GM10266 (cell line): Measurements from ENCODE around the gene SEPTIN5.
"Not testable (repeated sequence)": the region's sequence is repeated elsewhere in the genome, so short reads cannot be mapped to it uniquely, and the experiment has no call there.

Experiments
- DNase-seq: peaks from one replicate; pipeline ENCODE4 v3.0.0; 2012; ENCODE audit errors: extremely low spot score
- TF ChIP-seq, protein P1 (sequence below): IDR thresholded peaks from 2 replicates; pipeline ENCODE4 v1.5.1; 2012; ENCODE audit warnings: mild to moderate bottlenecking, low read depth; ENCODE audit not compliant: control insufficient read depth, insufficient read depth; ENCODE audit errors: missing control alignments

SEPTIN5 gene

GRCh38 chr22:19693981-19694670, 20.2 kb upstream of the SEPTIN5 start:
- no peak for DNase-seq
- TF ChIP-seq, protein P1, sequence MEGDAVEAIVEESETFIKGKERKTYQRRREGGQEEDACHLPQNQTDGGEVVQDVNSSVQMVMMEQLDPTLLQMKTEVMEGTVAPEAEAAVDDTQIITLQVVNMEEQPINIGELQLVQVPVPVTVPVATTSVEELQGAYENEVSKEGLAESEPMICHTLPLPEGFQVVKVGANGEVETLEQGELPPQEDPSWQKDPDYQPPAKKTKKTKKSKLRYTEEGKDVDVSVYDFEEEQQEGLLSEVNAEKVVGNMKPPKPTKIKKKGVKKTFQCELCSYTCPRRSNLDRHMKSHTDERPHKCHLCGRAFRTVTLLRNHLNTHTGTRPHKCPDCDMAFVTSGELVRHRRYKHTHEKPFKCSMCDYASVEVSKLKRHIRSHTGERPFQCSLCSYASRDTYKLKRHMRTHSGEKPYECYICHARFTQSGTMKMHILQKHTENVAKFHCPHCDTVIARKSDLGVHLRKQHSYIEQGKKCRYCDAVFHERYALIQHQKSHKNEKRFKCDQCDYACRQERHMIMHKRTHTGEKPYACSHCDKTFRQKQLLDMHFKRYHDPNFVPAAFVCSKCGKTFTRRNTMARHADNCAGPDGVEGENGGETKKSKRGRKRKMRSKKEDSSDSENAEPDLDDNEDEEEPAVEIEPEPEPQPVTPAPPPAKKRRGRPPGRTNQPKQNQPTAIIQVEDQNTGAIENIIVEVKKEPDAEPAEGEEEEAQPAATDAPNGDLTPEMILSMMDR = no peak

DNA sequence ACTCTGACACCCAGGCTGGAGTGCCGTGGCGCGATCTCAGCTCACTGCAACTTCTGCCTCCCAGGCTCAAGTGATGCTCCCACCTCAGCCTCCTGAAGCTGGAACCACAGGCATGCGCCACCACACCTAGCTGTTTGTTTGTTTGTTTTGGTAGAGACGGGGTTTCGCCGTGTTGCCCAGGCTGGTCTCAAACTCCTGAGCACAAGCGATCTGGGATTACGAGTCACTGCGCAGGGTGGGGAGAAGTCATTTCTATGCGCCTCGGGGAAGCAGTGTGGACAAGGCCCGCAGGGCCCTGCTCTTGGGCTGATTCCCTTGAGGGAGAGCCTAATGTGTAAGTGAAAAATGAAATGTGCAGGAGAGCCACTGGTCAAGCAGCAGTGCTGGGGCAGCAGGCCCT, 19.6 kb upstream of the SEPTIN5 start:
- no peak for DNase-seq
- TF ChIP-seq, protein P1 = no peak

- TF ChIP-seq, protein P1 = no peak
- DNase-seq = no peak
Observed at GRCh38 chr22:19696504-19697276, 17.6 kb upstream of the SEPTIN5 start.

DNA sequence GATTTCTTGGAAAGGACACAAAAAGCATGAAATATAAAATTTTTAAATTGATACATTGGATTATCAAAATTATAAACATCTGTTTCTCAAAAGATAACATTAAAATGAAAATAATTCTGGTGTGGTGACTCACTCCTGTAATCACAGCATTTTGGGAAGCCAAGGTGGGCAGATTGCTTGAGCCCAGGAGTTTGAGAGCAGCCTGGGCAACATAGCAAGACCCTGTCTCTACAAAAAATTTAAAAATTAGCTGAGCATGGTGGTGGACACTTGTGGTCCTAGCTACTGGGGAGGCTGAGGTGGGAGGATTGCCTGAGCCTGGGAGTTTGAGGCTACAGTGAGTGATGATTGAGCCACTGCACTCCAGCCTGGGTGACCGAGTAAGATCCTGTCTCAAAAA, 16.4 kb upstream of the SEPTIN5 start:
- DNase-seq = not testable (repeated sequence)

DNA sequence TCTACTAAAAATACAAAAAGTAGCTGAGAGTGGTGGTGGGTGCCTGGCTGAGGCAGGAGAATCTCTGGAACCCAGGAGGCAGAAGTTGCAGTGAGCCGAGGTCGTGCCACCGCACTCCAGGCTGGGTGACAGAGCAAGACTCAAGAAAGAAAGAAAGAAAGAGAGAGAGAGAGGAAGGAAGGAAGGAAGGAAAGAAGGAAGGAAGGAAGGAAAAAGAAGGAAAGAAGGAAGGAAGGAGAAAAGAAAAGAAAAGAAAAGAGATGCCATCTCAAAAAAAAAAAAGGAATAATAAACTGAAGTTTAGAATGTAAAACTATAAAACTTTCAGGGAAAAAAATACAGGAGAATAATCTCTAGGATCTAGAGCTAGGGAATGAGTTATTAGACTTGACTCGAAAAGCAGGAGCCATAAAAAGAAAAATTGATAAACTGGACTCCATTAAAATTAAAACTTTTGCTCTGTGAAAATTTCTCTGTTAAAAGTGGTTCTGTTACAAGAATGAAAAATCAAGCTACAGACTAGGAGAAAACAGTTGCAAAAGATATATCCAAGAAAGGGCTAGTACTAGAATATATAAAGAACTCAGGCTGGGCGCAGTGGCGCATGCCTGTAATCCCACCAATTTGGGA, 13.4 kb upstream of the SEPTIN5 start:
- DNase-seq = no peak
- TF ChIP-seq, protein P1 = no peak

DNA sequence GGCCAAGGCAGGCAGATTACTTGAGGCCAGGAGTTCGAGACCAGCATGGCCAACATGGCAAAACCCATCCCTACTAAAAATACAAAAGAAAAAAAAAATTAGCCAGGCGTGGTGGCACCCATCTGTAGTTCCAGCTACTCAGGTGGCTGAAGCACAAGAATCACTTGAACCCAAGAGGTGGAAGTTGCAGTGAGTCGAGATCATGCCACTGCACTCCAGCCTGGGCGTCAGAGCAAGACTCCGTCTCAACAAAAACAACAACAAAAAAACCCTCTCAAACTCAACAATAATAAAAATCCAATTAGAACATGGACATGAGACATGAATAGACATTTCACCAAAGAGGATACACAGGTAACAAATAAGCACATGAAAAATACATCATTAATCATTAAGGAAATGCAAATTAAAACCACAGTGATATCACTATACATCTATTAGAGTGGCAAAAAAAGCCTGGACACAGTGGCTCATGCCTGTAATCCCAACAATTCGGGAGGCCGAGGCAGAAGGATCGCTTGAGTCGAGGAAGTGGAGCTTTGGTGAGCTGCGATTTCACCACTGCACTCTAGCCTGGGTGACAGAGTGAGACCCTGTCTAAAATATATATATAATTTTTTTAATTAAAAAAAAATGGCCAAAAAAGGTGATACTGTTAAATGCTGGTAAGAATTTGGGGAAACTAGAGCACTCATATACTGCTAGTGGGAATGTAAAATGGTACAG, 12.7 kb upstream of the SEPTIN5 start:
- TF ChIP-seq, protein P1 = no peak

GRCh38 chr22:19703869-19704268, 10.4 kb upstream of the SEPTIN5 start:
- no peak for DNase-seq
- TF ChIP-seq, protein P1 = no peak

More for the DNA sequence above, 12.7 kb upstream of the SEPTIN5 start:
- DNase-seq = no peak
